Measurements from ENCODE around the gene MKLN1. TPM values are rescaled to one million over a fixed set of nuclear protein-coding genes. Genes with fewer than 3 reads are reported as not detected.

The MKLN1 gene
- polyA plus RNA-seq, 1 experiment = 25.6 TPM

DNA sequence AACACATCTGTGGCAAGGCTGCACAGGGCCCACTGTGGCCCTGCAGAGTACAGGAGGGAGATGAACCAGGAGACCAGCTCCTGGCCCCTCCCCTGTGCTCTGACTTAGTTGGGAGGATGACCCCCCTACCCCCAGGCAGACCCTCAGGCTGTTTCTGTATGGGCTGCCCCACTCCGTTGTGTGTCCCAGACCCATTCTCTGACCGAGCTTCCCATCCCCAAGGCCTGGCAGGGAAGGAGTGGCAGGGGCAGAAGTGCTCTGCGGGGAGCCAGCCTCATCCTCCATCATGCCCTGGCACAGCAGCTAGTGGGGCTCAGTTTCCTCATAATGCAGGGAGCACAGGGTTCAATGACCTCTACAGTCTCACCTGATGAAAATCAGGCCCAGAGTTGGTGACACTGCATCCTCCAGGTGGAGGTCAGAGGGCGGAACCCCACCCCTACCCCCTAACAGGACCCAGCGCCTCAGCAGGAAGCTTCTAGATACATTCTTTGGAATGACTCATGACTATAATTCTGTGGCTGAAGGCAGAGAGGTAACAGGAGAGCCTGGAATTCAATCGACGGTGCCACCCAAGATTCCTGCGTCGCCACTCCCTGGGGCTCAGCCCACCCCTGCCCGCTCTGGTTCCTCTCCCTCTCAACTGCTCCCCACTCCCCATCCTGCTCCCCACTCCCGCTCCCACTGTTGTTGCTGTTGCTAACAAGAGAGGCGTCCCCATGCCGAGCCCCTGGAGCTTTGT is 210.6 kb downstream of the MKLN1 start:
- ChIA-PET CTCF (interaction anchor here (0.7 to 1.1 kb wide), 4 partner anchors 9 to 99 kb away, joined by 3 to 4 read pairs (median 3); no protein-coding TSS in a partner anchor), POLR2A (no interaction called here)
- Histone ChIP-seq H3K4me3 (ENCODE audit: low read depth, low read length) (no peak overlapping the region), H3K27me3 (ENCODE audit: control insufficient read depth, insufficient read depth, low read length) (no peaks in the 10 kb centered on the region), H3K36me3 (ENCODE audit: control insufficient read depth, insufficient read depth, low read length) (no peaks in the 10 kb centered on the region)
- no peak for DNase-seq (ENCODE audit: low read depth)
- no peak for TF ChIP-seq CTCF (IDR thresholded peaks at IDR 0.05; ENCODE audit: insufficient read depth, low read depth, low read length)

GRCh38 chr7:131538813-131539179 is 211.1 kb downstream of the MKLN1 start:
- no peak for TF ChIP-seq CTCF (IDR thresholded peaks at IDR 0.05; ENCODE audit: insufficient read depth, low read depth, low read length)
- H3K36me3 ChIP-seq (ENCODE audit: control insufficient read depth, insufficient read depth, low read length) = no peaks in the 10 kb centered on the region
- ChIA-PET POLR2A (no interaction called here), CTCF (interaction anchor here (0.6 to 1.1 kb wide), 2 partner anchors 30 to 142 kb away, joined by 3 read pairs; no protein-coding TSS in a partner anchor)
- no peaks in the 10 kb centered on the region for H3K27me3 ChIP-seq (ENCODE audit: control insufficient read depth, insufficient read depth, low read length)
- no peak overlapping the region for H3K4me3 ChIP-seq (ENCODE audit: low read depth, low read length)
- no peak for DNase-seq (ENCODE audit: low read depth)

GRCh38 chr7:131540491-131541162 is 213.0 kb downstream of the MKLN1 start:
- DNase-seq (ENCODE audit: low read depth) = no peak
- Histone ChIP-seq H3K27me3 (ENCODE audit: control insufficient read depth, insufficient read depth, low read length) (no peaks in the 10 kb centered on the region; the same call in 1 of the 2 replicates), H3K4me3 (ENCODE audit: low read depth, low read length) (no peak overlapping the region), H3K36me3 (ENCODE audit: control insufficient read depth, insufficient read depth, low read length) (no peaks in the 10 kb centered on the region)
- CTCF ChIA-PET = no interaction called here
- POLR2A ChIA-PET = no interaction called here
- TF ChIP-seq CTCF (IDR thresholded peaks at IDR 0.05; ENCODE audit: insufficient read depth, low read depth, low read length) = no peak

DNA sequence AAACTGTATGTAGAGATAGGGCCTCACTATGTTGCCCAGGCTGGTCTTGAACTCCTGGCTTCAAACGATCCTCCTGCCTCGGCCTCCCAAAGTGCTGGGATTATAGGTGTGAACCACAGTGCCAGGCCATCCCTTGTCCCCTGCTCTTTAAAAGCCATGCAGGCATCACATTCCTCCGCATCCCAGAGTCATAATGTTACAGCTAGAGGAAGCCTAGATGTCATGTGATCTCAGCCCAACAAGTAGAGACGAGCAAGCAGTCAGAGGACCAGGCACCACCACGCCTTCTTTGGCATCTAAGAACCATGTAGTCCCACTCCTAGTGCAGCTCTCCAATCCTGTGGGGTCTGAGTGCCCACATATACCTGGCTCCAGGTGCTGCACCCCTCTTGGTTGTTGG is 215.6 kb downstream of the MKLN1 start:
- no peak for TF ChIP-seq CTCF (IDR thresholded peaks at IDR 0.05; ENCODE audit: insufficient read depth, low read depth, low read length)
- no peaks in the 10 kb centered on the region for H3K36me3 ChIP-seq (ENCODE audit: control insufficient read depth, insufficient read depth, low read length)
- no peaks in the 10 kb centered on the region; the same call in none of the 2 replicates for H3K27me3 ChIP-seq (ENCODE audit: control insufficient read depth, insufficient read depth, low read length)
- ChIA-PET CTCF (interaction anchor here (2.0 kb wide), 1 partner anchor 112 kb away, joined by 8 read pairs; no protein-coding TSS in a partner anchor), POLR2A (no interaction called here)
- no peak overlapping the region for H3K4me3 ChIP-seq (ENCODE audit: low read depth, low read length)
- no peak for DNase-seq (ENCODE audit: low read depth)

DNA sequence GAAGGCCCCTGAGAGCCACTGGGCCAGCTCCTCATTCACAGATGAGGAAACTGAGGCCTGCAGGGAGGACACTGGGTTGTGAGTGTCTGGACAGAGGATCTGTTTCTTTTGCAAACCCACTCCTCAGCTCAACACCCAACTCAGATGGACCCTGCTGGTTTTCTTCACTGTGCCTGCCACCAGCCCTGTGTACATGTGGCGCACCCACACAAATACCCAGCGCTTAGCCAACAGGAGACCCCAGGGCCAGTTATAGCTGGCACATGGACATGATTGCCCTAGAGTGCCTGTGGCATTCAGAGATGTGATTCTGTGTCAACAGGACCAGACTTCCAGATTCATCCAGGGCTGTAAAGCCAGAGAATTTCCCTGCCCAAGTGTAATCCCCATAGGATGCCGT is 216.3 kb downstream of the MKLN1 start:
- DNase-seq (ENCODE audit: low read depth) = no peak
- Histone ChIP-seq H3K27me3 (ENCODE audit: control insufficient read depth, insufficient read depth, low read length) (no peaks in the 10 kb centered on the region; the same call in none of the 2 replicates), H3K36me3 (ENCODE audit: control insufficient read depth, insufficient read depth, low read length) (no peaks in the 10 kb centered on the region), H3K4me3 (ENCODE audit: low read depth, low read length) (no peak overlapping the region)
- CTCF ChIA-PET = interaction anchor here (0.7 to 2.0 kb wide), 3 partner anchors 16 to 111 kb away, joined by 3 to 8 read pairs (median 3); no protein-coding TSS in a partner anchor
- POLR2A ChIA-PET = no interaction called here
- no peak for TF ChIP-seq CTCF (IDR thresholded peaks at IDR 0.05; ENCODE audit: insufficient read depth, low read depth, low read length)
